Adipocyte (in vitro differentiated cells): ENCODE data around the gene CRYBG2.

ENCODE experiments used
- DNase-seq: peaks from one replicate; pipeline ENCODE4 v3.0.0-alpha.2; 2015; ENCODE audit warnings: low read depth
- H3K27me3 ChIP-seq: replicated peaks from 2 replicates; pipeline ENCODE4 v1.7.0; 2013; ENCODE audit warnings: mild to moderate bottlenecking, low read length, moderate library complexity; ENCODE audit not compliant: control insufficient read depth, insufficient read depth
- H3K36me3 ChIP-seq: 2 replicates; pipeline ENCODE4 v1.7.0; 2013; ENCODE audit warnings: low read length, mild to moderate bottlenecking, moderate library complexity; ENCODE audit not compliant: control insufficient read depth, insufficient read depth, severe bottlenecking
- H3K4me1 ChIP-seq: 2 replicates; pipeline ENCODE4 v1.7.0; 2013; ENCODE audit warnings: mild to moderate bottlenecking, low read length, moderate library complexity; ENCODE audit not compliant: control insufficient read depth, insufficient read depth
- H3K4me3 ChIP-seq: 2 replicates; pipeline ENCODE4 v1.7.0; 2013; ENCODE audit warnings: mild to moderate bottlenecking, low read length, moderate library complexity
- H3K9ac ChIP-seq: 2 replicates; pipeline ENCODE4 v1.7.0; 2013; ENCODE audit warnings: mild to moderate bottlenecking, low read length, moderate library complexity
- H3K9me3 ChIP-seq: 2 replicates; pipeline ENCODE4 v1.7.0; 2013; ENCODE audit warnings: mild to moderate bottlenecking, low read length, moderate library complexity; ENCODE audit not compliant: control insufficient read depth

Gene CRYBG2

GRCh38 chr1:26356106-26356505, 2.2 kb upstream of the CRYBG2 start:
- no peak for DNase-seq
- Histone ChIP-seq H3K9ac (no peak overlapping the region), H3K4me1 (peaks cover 3% of the 10 kb centered on the region), H3K27me3 (peaks cover 42% of the 10 kb centered on the region), H3K4me3 (no peak overlapping the region), H3K9me3 (no peaks in the 10 kb centered on the region), H3K36me3 (no peaks in the 10 kb centered on the region)

- Histone ChIP-seq H3K27me3 (peaks cover 30% of the 10 kb centered on the region), H3K36me3 (no peaks in the 10 kb centered on the region), H3K9me3 (no peaks in the 10 kb centered on the region), H3K4me1 (peaks cover 3% of the 10 kb centered on the region), H3K4me3 (no peak overlapping the region), H3K9ac (no peak overlapping the region)
- no peak for DNase-seq
Observed at GRCh38 chr1:26354972-26355371, 1.0 kb upstream of the CRYBG2 start.

GRCh38 chr1:26353210-26353859, 595 bp downstream of the CRYBG2 start:
- DNase-seq = no peak
- H3K9me3 ChIP-seq = no peaks in the 10 kb centered on the region
- H3K9ac ChIP-seq = no peak overlapping the region
- H3K4me3 ChIP-seq = no peak overlapping the region
- peaks cover 18% of the 10 kb centered on the region for H3K27me3 ChIP-seq
- peaks cover 3% of the 10 kb centered on the region for H3K4me1 ChIP-seq
- H3K36me3 ChIP-seq = no peaks in the 10 kb centered on the region

- Histone ChIP-seq H3K27me3 (peaks cover 17% of the 10 kb centered on the region), H3K9me3 (no peaks in the 10 kb centered on the region), H3K9ac (no peak overlapping the region), H3K4me1 (peaks cover 3% of the 10 kb centered on the region), H3K36me3 (no peaks in the 10 kb centered on the region), H3K4me3 (no peak overlapping the region)
- no peak for DNase-seq
Observed at GRCh38 chr1:26352338-26352679, 1.6 kb downstream of the CRYBG2 start.

- Histone ChIP-seq H3K9ac (no peak overlapping the region), H3K4me1 (peaks cover 3% of the 10 kb centered on the region), H3K9me3 (no peaks in the 10 kb centered on the region), H3K27me3 (peaks cover 17% of the 10 kb centered on the region), H3K4me3 (no peak overlapping the region), H3K36me3 (no peaks in the 10 kb centered on the region)
- no peak for DNase-seq
Observed at GRCh38 chr1:26351590-26352337, 2.2 kb downstream of the CRYBG2 start.

- no peaks in the 10 kb centered on the region for H3K9me3 ChIP-seq
- peaks cover 21% of the 10 kb centered on the region for H3K27me3 ChIP-seq
- H3K4me1 ChIP-seq = peaks cover 3% of the 10 kb centered on the region
- H3K4me3 ChIP-seq = no peak overlapping the region
- no peak overlapping the region for H3K9ac ChIP-seq
- DNase-seq = no peak
- H3K36me3 ChIP-seq = no peaks in the 10 kb centered on the region
Observed at GRCh38 chr1:26350701-26351589, 3.0 kb downstream of the CRYBG2 start.

GRCh38 chr1:26350343-26350700, 3.6 kb downstream of the CRYBG2 start:
- peaks cover 3% of the 10 kb centered on the region for H3K4me1 ChIP-seq
- H3K9ac ChIP-seq = no peak overlapping the region
- H3K4me3 ChIP-seq = no peak overlapping the region
- no peaks in the 10 kb centered on the region for H3K9me3 ChIP-seq
- H3K27me3 ChIP-seq = peaks cover 18% of the 10 kb centered on the region
- H3K36me3 ChIP-seq = no peaks in the 10 kb centered on the region
- no peak for DNase-seq

- Histone ChIP-seq H3K4me1 (peaks cover 3% of the 10 kb centered on the region), H3K9ac (no peak overlapping the region), H3K4me3 (no peak overlapping the region), H3K9me3 (no peaks in the 10 kb centered on the region), H3K27me3 (peaks cover 18% of the 10 kb centered on the region), H3K36me3 (no peaks in the 10 kb centered on the region)
- DNase-seq = no peak
Observed at GRCh38 chr1:26349877-26350244, 4.1 kb downstream of the CRYBG2 start.

GRCh38 chr1:26349188-26349876, 4.6 kb downstream of the CRYBG2 start:
- Histone ChIP-seq H3K9me3 (no peaks in the 10 kb centered on the region), H3K4me1 (peaks cover 3% of the 10 kb centered on the region), H3K4me3 (no peak overlapping the region), H3K27me3 (peaks cover 18% of the 10 kb centered on the region), H3K36me3 (no peaks in the 10 kb centered on the region), H3K9ac (no peak overlapping the region)
- DNase-seq = peak; percentile 31

- Histone ChIP-seq H3K4me1 (peaks cover under 1% of the 10 kb centered on the region), H3K27me3 (peaks cover 39% of the 10 kb centered on the region), H3K36me3 (no peaks in the 10 kb centered on the region), H3K4me3 (no peak overlapping the region), H3K9ac (no peak overlapping the region), H3K9me3 (no peaks in the 10 kb centered on the region)
- DNase-seq = no peak
Observed at GRCh38 chr1:26346274-26347033, 7.5 kb downstream of the CRYBG2 start.
